GM19239 (cell line): ENCODE measurements around the gene SLC24A3.

Source experiments
- DNase-seq: peaks from one replicate; pipeline ENCODE4 v3.0.0; 2011; ENCODE audit warnings: low spot score; ENCODE audit not compliant: insufficient read length
- FAIRE-seq: peaks from 2 replicates; lab custom pipeline; 2011; peaks lifted over from hg19 to GRCh38; lab: Jason Lieb, UNC

Gene SLC24A3

GRCh38 chr20:19522071-19522801, 309.8 kb downstream of the SLC24A3 start:
- DNase-seq (no peak), FAIRE-seq (no peak)

- DNase-seq = no peak
- FAIRE-seq = no peak
These were observed 310.6 kb downstream of the SLC24A3 start for GRCh38 chr20:19522836-19523590.

- no peak for DNase-seq
These were observed 312.2 kb downstream of the SLC24A3 start for GRCh38 chr20:19524691-19525090.

DNA sequence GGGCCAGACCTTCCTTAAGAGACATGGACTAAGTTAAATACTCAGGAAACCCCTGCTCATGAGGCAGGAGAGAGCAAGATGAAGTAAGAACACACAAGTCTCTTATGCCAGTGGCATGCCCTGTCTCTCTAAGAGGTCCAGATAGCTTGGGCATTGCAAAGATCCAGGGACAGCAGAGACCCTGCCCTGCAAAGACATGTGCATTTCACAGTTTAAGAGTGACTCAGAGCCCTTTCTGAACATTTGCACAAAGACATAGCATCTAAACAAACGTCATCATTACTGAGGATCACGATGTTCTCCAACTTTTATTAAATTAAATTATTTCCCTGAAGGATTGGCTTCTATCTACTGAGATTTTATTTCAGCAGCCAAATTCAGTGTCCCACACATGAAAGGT, 315.1 kb downstream of the SLC24A3 start:
- DNase-seq (no peak), FAIRE-seq (no peak)

More at GRCh38 chr20:19524691-19525090, 312.2 kb downstream of the SLC24A3 start:
- no peak for FAIRE-seq

DNA sequence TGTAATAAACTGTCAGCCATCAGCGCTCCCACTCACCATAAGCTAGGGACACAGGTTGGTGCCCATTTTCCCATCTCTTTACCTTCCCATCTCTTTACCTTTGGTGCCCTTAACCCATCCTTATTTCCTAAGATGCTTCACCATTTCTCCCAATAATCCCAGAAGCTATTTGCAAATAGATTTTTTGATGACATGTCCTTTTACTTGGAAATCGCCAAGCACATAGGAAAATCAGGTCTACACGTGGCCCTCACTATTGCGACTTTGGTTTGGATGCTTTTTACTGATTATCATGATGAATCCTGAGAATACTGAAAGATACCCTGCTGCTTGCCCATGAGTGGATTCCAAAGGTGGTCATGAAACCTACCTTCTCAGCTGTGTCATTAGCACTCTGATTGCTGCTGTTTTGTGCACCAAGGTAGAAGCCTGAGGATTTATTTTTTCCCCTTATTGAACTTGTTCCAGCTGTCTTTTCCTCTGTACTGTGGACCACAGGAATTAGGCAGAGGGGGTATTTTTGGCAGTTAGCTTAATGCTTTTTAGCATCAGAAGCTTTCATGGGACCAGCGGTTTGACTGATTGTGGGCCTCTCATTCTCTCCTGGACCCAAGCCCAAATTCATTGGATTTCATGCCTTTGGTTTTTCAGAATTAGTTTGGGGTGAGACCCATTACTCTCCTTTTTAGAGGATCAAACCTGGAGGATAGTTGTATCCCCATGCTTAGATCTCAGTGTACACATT, 316.0 kb downstream of the SLC24A3 start:
- FAIRE-seq = no peak
- DNase-seq = no peak

DNA sequence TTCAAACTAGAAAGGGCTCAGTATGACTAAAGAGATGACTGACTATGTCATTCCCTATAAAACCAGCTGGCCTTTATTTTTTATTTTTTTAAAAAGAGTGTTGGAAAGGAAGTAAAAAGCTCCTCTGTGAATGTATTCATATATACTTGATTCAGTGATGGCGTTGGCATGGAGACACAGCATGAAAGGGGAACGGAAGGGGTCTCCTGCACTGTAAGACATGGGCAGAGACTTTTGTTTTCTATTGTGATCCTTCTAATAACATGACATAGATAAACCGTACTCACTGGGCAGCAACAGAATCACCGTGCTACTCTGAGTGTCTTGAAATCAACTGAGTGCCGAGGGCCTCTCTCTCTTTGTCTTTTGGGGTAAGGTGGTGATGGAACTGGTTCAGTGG, 317.6 kb downstream of the SLC24A3 start:
- FAIRE-seq (no peak), DNase-seq (no peak)

DNA sequence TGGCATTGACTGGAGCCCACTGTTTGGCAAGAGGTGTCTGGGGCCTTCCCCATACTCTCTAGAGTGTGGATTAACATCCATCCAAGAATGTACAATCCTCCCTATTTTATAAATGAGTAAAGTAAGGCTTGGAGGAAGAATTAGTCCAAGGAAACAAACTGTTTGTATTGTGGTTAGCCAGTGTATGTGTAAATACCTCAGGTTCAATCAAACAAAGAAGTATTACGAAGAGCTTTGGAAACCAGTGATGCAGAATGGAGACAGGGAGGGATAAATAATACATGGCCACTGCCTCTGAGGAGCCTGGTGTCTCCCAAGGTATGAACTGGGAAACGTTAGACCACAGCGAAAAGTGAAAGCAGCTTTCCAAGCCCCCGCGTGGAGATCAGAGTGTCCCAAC, 319.0 kb downstream of the SLC24A3 start:
- DNase-seq (no peak), FAIRE-seq (no peak)

- DNase-seq = no peak
- FAIRE-seq = no peak
These were observed 326.1 kb downstream of the SLC24A3 start for GRCh38 chr20:19538556-19538955.

DNA sequence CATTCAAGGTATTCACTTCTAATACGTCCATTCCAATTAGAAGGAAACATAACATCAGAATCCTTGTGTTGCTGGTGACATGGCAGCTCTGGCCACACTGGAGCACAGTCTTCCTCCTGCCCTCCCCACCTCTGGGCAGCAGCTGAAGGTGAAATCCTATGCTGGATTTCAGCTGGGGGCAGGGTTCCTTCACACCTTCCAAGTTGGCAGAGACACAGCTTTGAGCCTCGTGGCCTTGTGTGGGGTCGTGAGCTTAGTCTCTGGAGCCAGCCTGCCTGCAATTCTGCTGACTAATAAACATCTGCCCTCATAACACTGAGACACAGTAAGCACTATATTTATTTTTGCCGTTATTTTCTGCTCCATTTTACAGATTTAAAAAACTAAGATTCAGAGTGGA, 326.7 kb downstream of the SLC24A3 start:
- FAIRE-seq (no peak), DNase-seq (no peak)

DNA sequence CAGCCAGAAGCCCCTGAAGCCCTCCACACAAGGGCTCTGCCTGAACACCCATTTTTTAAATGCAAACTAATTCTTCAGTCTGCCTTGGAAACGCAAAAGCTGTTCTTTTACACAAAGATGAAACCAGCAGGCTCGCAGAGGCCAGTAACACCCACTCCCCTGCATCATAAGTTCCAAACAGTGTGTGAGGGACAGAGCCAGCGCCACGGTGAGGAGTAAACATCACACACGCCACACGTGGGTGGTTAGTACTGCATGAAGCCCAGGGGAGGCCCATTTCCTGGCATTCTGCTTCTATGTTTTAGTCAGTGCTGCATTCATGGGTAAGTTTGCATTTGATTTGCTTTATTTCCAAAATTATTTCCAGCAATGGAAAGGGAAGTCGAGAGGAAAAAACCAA, 327.9 kb downstream of the SLC24A3 start:
- no peak for FAIRE-seq

DNA sequence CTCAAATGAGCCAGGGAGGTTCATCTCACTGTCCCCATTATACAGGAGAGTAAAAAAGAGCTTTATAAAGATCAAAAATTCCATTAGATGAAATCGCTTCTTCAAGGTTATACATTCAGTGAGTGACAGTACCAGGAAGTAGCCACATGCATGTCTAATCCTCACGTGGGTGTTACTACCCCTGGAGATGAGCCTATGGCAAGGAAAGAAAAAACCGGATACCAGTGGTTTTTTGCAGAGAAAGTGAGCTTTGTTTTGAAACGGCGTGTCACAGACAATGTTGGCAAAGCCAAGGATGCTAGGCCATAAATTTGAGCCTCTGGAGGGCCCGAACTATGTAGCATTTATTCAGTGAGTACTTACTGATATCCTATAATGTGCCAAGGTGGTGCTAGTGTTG, 330.7 kb downstream of the SLC24A3 start:
- DNase-seq = no peak
- no peak for FAIRE-seq

More for the DNA sequence above, 327.9 kb downstream of the SLC24A3 start:
- no peak for DNase-seq

DNA sequence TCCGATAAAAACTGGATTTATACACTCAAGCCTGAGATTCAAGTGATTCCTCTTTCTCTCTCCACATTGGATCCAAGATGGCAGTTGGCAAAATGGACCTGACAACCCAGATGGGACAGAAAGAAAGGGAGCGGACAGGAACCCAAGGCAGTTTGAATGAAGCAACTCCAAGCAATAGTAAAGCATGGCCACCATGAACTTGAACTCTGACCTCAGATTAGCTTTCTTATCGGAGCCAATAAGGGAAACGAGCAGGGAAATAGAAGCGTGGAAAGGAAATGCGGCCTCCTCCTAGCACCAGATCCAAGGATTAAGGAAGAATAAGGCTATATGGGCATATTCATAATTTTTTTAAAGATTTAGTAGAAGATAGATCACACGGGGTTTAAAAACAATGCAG, 332.2 kb downstream of the SLC24A3 start:
- DNase-seq = no peak
- FAIRE-seq = no peak

DNA sequence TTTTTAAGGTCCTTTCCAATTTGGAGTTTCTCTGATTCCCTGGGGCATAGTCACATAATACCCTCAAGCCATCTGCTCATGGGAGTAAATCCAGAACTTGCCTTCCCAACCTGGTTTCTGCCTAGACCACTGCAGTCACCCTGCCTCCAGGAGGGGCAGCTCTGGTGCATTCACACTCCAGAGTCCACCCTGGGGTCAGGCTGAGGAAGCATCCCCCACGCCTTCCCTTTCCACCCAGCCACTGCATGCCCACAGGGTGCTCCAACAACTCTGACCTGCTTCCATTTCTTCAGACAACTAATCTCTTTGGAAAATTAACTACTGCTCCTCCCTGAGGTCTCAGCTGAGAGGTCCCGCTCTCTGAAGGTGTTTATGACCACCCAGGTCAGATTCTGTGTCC, 334.2 kb downstream of the SLC24A3 start:
- DNase-seq (no peak), FAIRE-seq (no peak)

GRCh38 chr20:19547547-19547946, 335.1 kb downstream of the SLC24A3 start:
- DNase-seq (no peak), FAIRE-seq (no peak)

DNA sequence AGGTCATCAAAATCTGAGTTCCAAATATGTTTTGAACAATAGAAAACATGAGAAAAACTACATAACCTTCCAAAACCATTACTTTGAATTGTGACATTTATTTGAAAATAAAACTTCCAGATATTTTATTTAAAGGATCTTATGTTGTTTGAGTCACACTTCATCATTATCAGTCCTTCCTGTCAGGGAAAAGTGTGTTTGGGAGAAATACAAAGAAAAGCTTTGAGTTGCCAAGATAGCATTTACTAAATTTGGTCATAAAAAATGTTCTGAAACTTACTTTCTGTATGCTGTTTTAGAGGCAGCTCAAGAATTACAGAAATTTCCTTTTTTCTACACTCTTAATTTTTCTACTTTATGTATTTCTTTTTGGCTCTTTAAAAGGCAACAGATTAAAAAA, 337.5 kb downstream of the SLC24A3 start:
- DNase-seq = no peak
- no peak for FAIRE-seq

DNA sequence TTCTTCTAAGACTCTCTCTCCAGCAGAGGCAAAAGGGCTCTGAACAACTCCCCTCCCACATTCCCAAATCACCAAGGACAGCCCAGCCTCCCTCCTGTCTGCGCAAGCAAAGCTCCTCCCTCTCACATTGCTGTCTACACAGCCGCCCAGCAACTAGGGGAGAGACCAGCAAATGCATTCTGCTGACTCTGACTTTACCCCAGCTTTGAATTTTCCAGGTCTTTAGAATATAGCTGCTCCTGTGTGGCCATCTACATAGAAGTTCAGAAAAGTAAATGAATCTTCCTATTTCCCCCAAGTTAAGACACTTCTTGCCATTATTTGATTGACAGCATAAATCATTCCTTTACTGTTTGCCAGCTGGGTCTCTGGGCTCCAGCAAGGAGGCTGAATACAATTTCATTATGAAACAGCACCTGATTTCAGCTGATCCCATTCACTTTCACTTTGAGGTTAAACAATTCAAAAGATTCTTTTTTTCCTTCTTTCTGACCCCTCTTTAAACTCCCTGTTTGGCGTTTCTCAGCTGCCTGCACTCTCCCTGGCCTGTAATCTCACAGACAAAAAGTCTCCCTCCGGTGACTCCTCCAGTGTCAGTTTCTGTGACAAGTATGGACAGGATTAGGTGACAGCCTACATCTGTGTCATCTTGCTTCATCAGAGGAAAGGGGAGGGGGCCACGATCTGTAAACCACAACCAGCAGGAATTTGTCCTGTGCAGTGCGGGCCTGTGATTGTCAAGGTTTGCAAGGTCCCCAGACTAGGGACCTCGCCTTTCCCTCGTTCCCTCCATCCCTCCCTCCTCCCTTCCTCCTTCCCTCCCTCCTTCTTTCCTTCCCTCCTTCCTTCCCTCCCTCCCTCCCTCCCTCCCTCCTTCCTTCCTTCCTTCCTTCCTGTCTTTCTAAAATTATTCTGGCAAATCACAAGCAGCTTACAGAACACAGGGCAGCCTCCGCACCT, 340.1 kb downstream of the SLC24A3 start:
- DNase-seq (no peak), FAIRE-seq (no peak)

DNA sequence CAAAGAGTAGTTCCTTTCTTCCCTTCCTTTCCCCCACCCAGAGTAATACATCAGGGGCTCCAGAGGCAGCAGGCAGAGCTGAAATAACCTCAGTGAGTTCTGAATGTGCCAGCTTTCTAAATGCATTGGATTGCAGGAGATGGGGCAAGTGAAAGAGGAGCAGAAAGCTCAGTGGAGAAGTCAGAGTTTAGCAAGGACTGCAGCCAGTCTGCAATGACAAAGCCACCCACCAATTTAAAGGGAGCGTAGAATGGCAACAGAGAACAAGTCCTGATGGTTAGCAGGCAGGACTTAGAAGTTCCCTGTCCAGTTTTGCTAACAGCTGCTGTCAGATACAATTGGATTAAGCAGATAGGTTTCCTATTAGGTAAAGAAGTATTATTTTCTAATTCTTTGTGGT, 342.2 kb downstream of the SLC24A3 start:
- FAIRE-seq (no peak), DNase-seq (no peak)

- FAIRE-seq (no peak), DNase-seq (no peak)
These were observed 343.3 kb downstream of the SLC24A3 start for GRCh38 chr20:19555726-19556125.

DNA sequence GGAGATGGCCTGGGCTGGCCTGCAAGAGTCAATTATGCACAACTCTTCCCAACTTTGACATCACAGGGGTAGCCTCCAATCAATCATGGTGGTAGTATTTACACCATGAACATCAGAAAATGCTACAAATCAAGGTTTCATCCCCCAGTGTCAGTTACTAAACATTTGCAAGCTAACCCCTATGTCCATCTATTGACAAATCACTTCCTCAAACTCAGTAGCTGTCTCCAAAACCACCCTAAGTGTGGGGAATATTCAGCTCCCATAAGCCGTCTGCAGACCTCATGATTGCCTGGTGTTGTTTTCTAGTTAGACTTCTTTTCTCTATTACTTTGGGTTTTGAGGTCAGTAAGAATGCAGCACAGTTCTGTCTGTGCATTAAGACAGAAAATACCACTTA, 344.8 kb downstream of the SLC24A3 start:
- no peak for DNase-seq
- no peak for FAIRE-seq

DNA sequence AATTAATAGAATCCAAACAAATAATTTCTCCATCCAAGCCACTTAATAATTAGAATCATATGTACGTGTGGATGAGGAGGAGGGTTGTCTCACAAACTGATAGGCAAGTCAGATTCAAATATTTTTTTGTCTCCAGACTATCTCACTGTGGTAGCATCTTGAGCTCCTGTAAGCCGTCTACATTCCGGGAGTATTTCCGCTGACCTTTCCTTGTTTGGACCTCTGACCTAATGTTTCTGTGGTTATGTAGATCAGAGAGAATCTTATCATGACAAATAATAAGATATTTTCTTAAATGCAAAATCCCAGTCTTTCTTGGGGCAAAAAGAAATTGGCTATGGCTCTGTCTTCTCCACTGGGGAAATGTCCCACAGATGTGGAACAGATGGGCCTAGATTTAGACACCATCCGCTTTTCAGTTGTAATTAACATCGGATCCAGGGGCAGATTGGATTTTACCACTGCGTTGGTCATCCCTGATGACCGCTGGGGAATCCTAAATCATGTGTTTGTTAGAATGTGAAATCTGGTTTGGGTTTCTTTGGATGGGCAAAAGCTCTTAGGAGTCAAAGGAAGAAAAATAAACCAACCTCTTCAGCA, 348.5 kb downstream of the SLC24A3 start:
- FAIRE-seq (no peak), DNase-seq (no peak)
